HG02973 (cell line): ENCODE measurements around the gene NDUFV1.

Source experiments
- ATAC-seq: cut with Tn5 transposase; IDR thresholded peaks from one replicate; pipeline ENCODE4 v1.9.1; 2021; ENCODE audit warnings: moderate library complexity; ENCODE audit not compliant: unreplicated experiment

NDUFV1 gene

GRCh38 chr11:67638535-67639437 lies 32.0 kb downstream of the NDUFV1 start:
- ATAC-seq, result no peak

DNA sequence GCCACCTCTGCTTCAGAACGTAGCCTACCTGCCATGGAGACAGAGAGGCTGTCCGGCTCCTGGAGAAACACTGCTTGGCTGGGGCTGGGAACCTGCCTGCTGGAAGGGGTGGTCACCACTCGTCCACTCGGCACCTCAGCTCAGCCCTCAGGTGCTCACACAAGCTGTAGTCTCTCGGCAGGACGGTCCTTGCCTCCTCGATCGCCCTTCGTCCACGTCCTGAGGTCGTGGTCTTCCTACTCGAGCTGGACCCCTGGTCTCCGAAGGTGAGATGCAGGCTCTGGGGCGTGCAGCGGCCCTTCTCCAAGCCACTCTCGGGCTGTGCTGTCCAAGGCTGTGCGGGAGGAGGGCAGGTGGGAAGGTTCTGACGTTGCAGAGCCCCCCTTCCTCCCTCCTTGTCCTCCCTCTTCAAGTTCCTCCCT lies 32.7 kb downstream of the NDUFV1 start, which contains the start of gene TBX10:
TSS of gene TBX10 (minus strand) at position 326 of the 422 bp plus-strand sequence. CDS start at position 35, 291 bp downstream.
- no peak for ATAC-seq

DNA sequence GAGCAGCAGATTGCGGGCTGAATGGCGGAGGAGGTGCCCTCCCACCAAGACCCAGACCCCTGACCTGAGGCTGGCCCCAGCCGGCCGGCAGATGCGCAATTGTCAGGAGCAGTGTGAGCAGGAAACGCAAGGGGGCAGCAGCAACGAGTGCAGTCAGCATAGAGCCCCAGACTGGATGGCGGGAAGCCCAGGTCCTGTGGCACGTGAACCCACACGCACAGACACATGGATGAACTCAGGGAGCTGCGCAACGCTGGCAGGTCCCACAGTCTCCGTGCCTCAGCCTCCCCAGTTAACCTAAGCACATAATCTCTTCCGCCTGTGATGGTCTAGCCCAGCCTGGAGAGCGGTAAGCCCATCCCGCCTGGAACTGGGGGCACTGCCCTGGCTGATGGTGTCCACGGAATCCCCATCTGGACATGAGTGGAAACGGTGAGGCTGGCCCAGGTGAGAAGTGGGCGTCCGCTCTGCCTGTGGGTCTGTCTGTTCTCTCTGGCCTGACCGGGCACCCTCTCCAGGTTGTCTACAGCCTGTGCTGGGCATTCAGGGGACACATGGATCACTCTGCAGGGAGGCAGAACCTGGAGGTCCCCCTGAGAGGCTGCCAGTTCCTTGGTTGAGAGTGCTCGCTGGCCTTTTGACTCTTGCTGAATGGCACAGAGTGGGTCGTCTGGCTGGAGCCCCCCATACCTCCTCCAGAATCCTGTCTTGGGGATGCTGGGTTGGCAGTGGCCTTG lies 33.5 kb downstream of the NDUFV1 start:
- no peak for ATAC-seq

DNA sequence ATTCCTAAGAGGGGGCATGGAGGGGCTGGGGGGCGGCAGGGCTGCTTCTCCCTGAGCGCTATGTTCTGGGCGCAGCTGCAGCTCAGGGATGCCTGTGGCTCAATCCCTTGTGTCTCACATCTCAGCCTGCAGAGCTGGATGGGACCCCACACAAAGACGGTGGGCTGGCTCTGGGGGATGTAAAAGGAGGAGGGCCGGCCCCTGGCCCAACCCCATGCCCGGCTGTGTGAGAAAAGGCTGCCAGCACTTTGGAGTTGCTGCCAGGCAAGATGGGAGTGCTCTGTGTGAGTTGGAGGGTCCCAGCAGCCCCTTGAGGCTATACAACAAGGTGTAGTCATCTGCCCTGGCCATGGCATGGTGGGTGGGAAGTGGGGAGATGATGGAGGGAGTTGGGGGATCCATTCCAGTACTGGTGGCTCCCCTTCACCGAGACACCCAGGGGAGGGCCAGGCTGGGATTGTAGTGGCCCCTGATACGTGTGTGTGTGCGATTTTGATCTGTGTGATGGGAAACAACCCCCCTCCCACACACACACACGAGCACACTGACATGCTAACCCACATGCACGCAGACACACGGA lies 34.1 kb downstream of the NDUFV1 start:
- no peak for ATAC-seq

DNA sequence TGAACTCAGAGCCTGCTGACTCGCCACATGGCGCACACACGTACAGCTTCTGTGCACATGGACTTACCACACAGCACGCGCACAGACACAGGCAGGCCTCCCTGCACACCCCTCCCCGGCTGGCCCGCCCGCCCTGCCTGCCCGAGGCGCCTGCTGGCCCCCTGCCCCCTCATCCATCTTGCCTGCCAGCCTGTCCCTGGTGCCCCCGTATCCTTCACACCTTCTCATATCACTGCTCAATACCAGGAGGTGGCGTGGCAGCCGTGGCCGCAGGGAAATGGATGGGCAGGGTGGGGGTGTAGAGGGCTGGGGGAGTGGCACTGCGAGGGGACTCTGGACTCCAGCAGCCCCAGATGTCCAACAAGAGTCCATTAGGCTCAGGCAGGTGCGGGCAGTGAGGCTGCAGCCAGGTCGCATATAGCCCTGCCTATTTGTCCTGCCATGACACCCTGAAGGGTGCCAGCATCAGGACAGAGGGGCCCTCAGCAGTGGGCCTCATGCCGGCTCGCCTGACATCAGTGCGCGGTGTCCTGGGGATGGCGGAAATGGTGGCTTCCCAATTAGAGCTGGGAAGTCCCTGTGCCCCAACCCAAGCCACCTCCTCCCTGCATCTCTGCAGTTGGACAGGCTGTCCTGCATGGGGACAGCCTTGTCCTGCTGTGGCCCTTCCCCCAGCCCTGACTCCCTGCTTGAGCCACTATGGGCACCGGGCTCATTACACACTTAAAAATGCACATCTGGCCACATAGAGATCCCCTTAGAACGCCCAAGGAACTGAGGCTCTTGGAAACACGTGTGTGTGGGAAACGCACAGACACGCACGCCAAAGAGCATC lies 34.8 kb downstream of the NDUFV1 start:
- no peak for ATAC-seq

DNA sequence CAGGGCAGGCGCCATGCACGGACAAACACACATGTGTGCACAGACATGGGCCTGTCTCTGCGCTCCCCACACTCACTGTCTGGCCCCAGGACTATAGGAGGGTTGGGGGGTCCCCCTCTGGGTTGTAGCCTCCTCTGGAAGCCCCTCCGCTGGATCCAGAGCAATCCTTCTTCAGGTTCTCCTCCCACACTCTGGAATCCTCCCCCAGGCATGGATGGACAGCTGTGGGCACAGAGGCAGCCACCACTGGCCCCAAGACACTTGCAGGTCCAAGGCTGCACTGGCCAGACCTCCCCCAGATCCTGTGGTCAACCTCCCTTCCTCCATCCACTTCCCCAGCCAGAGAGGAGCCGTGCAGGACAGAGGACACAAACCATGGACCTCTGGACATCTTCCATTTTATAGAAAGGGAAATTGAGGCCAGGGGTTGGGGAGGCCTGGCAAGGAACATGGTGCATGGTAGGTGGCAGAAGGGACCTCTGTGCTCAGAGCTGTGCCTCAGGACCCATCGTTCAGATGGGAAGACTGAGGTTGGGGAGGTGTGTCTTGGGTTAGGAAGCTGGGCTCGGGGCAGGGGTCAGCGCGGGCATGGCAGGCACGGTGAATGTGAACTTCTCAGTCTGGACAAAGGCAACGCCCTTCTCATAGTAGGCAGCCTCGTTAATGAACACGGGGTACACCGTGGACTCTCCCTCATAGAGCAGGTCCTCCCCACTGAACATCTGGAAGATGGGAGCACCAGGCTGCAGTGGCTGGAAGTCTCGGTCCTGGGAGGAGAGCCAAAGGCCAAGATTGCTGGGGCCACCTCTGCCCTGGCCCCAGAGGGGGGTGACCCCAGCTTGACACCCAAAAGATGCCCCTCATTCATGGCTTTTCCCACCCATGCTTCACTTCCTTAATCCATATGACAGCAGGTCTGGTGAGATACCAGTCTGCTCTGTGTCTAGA lies 35.7 kb downstream of the NDUFV1 start:
- no peak for ATAC-seq

- no peak for ATAC-seq
Measured at GRCh38 chr11:67644042-67644441, 37.3 kb downstream of the NDUFV1 start.

DNA sequence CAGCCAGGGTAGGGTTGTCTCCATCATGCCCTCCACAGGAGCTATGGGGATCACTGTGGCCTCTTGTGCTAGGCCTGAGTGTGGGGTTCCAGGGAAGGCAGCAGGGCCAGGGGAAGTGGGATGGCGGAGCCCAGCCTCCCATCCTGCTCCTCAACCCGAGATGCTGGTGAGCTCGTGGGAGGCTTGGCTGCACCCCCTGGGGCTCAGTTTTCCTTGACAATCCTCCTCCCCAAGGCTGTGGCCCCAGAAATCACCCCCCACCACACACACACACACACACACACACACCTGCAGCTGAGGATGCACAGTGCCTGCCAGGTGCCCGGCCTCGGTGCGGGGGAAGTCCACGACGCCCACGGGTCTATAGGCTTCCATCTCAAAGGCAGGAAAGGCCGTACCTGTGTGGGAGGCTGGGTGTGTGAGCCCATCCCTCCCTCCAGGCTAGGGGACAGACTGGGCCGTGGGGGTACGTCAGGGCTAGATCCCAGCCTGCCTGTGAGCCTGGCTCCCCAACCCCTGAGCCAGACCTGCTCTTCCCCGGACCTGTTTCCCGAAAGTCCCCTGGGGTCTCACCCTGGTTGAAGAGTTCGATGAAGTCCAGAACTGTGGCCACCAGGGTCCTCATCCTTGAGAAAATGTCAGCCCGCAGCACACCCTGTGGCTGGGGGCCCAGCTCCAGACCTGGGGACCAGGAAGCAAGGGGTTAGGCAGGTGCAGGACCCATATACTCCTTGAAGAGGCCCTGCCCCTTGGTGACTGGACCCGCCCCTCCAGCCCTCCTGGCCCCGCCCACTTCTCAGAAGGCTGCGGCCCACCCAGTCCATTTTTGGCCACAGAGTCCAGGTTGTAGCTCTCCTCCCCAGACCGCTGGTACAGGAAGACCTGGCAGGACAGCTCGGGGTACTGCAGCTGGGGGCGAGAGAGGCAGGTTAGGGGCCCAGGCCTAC lies 38.0 kb downstream of the NDUFV1 start:
- no peak for ATAC-seq

- no peak for ATAC-seq
Measured at GRCh38 chr11:67645521-67646461, 39.1 kb downstream of the NDUFV1 start.

DNA sequence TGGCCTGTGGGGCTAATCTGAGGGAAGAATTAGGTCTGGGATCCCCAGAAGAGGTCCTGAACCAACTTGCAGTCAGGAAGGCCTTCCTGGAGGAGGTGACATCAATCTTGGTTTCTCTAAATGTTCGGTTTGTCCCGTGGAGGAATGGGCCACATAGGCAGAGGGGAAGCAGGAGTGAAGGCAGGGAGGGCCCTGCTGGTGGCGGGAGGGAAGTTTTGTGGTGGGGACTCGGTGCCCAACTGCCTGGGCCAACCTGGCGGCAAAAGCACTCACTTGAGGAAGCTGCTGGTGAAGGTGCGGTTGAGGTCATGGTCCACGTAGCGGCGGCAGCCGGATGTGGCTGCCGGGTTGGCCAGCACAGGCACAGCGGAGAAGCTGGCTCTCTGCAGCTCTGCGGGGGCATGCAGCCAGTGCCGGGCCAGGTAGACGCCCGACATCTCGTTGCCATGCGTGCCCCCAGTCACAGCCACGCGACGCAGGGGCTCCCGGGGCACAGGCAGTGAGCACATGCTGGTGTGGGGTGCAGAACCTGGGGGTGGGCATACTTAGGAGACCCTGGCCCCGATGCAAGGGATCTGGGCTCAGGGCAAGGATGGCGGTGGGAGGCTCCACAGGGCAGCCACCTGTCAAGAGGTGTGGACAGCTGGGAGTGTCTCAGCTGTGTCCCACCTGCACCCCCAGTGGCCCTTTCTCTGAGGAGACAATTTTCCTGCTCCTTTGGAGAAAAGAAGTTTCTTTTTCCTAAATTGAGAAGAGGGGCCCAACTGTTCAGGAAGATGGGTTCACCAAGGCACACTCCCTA lies 40.0 kb downstream of the NDUFV1 start:
- no peak for ATAC-seq

GRCh38 chr11:67647471-67647870 lies 40.7 kb downstream of the NDUFV1 start:
- no peak for ATAC-seq

DNA sequence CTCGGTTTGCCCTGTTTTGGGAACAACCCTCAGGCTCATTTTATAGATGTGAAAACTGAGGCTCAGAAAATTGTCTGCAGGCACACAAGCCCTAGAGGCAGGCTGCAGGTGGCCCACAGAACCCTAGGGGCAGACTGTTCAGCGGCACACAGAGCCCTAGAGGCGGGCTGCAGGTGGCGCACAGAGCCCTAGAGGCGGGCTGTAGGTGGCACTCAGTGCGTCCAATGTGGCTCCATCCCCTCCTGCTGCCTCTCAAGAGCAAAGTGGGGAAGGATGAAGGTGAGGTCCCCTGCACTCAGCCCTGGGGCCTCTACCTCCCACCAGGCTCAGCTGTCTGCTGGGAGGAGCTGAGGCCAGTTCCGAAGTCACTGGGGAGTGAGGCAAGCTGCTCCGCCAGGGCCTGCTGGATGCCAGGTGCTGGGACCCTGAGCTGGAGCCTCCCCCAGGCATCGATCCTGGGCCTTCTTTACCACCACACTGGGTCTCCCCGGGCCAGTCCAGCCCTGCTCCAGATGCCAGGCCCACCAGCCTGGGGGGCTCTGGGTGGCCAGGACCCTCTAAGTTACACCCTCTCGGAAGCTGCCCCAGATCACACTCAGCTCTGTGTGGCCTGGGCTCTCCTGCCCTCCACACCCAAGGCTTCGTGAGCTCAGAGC lies 41.5 kb downstream of the NDUFV1 start:
- ATAC-seq, result no peak

DNA sequence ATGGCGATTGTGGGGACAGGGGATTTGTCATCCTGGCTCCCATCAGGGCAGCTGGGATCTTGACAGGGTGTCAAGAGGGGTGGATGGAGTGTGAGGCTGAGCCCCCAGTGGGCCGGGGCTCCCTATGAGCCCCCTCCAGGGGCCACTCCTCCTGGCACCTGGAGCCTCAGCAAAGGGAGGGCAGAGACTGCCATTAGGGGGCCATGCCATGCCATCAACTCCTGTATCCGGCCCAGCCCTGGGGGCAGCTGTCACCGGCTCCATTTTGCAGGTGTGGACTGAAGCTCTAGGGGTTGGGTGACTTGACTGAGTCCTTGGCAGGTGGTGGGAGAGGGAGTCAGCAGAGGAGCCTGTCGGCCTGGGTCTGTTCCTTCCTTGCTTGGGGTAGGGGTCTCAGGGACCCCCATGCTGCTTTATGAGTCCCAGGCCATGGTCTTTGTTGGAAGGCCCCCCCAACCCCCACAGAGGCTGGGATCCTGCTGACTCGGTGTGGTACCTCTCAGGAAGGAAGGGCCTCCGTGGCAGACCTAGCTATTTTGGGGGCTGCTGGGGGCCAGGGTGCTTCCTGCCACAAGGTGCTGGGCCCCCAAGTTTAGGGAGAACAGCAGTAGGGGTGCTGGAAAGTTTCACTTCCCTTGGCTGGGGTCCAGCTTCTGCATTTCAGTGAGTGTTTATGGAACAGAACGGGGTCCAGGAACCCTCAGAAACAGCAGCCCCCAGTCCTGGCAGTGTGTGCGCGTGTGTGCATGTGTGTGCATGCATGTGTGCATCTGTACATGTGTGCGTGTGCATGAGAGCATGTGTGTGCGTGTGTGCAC lies 42.3 kb downstream of the NDUFV1 start:
- no peak for ATAC-seq

DNA sequence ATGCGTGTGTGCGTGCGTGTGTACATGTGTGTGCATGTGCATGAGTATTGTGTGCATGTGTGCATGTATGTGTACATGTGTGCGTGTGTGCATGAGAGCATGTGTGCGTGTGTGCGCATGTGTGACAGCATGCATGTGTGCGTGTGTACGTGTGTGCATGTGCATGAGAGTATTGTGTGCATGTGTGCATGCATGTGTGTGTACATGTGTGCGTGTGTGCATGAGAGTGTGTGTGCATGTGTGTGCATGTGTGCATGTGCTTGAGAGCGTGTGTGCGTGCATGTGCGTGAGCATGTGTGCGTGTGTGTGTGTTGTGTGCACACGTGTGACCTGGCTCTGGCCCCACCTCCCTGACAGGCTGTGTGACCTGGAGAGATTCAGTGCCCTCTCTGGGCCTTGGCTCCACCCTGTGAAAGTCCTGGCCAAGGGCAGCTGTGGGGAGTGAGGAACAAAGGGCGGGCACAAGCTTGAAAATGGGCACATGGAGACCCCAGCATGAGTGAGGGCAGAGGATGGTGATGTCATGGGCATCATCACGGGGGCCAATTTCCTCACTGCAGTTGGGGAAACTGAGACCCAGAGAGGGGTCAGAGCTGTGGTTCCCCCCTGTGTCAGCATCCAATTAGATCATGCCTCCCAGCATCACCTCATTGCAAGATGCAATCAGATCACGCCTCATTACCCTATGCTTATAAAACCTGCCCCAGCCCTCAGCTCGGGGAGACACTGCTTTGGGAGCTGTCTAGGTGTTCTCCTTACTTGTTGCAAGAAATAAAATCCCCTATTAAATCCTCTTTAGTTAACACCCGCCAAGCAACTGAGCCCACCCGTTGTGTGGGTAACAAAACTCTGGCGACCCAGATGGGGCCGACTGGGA lies 43.1 kb downstream of the NDUFV1 start:
- no peak for ATAC-seq
